Stimulated activated CD8-positive, alpha-beta memory T cell treated with anti-CD3 and anti-CD28 coated beads, Interleukin-7, amount 100 ng/mL, for 4 hours (primary cell): ENCODE measurements around the gene KRT13.

ENCODE experiments used
- DNase-seq, 2 donors: peaks; one replicate each; pipeline ENCODE4 v3.0.0-alpha.2; 2020; ENCODE audit warnings: low read depth in 2 of 2

KRT13 gene

GRCh38 chr17:41467561-41467960 lies 37.9 kb downstream of the KRT13 start:
- DNase-seq = no peak

GRCh38 chr17:41466988-41467387 lies 38.4 kb downstream of the KRT13 start, which contains the start of gene KRT32:
Gene KRT32 (minus strand): TSS chr17:41467386. CDS start chr17:41467325, 61 bp downstream.
- DNase-seq = no peak

DNA sequence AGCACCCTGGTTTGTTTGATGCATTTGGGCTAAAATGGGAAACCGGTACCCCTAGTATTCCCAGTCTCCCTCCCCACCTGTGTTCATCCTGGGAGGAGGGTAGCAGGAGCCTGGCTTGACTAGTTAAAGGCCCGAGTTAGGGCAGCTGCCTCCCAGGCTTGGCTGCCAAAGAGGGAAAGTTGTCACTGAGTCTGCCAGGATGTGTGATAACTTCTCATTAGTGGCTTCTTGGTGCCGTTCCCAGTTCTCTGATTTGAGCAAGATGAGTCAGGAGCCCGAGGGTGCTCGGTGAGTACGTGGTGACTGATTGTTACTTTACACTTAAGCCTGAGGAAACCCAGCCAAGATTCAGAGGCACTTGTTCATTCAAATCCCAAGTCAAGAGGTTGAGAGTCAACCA lies 40.7 kb downstream of the KRT13 start:
- no peak for DNase-seq

GRCh38 chr17:41464173-41464572 lies 41.2 kb downstream of the KRT13 start:
- no peak for DNase-seq

- no peak for DNase-seq
These were observed 41.7 kb downstream of the KRT13 start for GRCh38 chr17:41463746-41464145.

GRCh38 chr17:41462705-41463104 lies 42.7 kb downstream of the KRT13 start:
- no peak for DNase-seq

- no peak for DNase-seq
These were observed 47.7 kb downstream of the KRT13 start for GRCh38 chr17:41457676-41458075.

DNA sequence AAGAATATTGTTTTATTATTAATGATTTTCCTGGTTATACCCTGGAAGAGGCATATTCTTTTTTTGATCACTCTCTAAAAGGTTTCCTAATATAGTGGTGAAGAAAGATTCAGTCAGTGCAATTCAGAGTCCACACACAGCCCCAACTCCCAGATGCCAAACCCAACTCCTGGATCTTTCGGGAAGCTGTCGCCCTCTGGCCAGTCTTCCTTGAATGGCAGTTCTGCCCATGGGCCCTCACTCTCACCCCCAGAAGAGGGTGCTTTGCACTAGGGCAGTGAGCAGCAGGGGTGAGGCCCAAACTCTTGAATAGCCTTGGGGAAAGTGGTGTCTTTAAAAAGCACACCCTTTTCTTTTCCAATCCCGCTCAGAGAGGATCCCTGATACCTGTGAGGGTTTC lies 49.2 kb downstream of the KRT13 start:
- DNase-seq = no peak

DNA sequence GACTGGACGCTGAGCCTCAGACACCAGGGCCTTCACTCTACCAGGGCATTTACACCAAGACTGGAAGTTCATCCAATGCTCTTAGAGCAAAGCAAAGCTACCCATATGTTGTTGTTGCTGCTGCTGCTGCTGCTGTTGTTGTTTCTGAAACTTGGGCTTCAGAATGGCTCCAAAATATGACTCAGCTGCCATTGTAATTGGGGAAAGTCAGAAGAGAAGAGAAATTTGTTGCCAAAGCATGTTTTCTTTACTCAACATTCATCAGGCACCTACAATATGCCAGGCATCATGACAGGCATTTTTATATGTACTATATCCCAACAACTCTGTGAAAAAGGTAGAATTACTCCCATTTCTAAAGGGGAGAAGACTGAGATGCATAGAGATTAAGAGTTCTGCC lies 50.2 kb downstream of the KRT13 start:
- no peak for DNase-seq

GRCh38 chr17:41453066-41453465 lies 52.3 kb downstream of the KRT13 start:
- DNase-seq = no peak

DNA sequence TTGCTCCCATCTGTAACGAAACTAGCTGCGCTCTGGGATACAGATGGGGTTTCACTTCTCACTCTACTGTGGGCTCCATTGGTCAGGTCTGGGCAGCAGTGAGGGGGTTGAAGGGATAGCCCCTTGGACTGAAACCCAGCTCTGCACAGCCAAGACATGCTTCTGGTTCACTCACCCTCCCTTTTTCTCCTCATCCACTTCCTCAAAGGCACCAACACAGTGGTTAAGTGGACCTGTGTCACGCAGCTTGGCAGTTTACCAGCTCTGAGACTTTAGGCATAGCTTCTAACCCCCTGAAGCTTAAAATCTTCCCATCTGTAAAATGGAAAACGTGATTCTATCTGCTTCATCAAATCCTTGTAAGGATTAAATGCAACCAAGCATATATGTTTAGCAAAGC lies 53.1 kb downstream of the KRT13 start:
- no peak for DNase-seq

- DNase-seq = no peak
These were observed 54.2 kb downstream of the KRT13 start for GRCh38 chr17:41451154-41451728.
